Measurements from ENCODE around the gene EIF4G2. TPM values are rescaled to one million over a fixed set of nuclear protein-coding genes. Genes with fewer than 3 reads are reported as not detected.
"Not testable (repeated sequence)": the region's sequence is repeated elsewhere in the genome, so short reads cannot be mapped to it uniquely, and the experiment has no call there.

Gene EIF4G2
- 1,222 TPM for polyA plus RNA-seq (2013, experiment 1 of 2; ENCODE audit: insufficient read length)
- polyA plus RNA-seq (2013, experiment 2 of 2; ENCODE audit: insufficient read length): 946 TPM

DNA sequence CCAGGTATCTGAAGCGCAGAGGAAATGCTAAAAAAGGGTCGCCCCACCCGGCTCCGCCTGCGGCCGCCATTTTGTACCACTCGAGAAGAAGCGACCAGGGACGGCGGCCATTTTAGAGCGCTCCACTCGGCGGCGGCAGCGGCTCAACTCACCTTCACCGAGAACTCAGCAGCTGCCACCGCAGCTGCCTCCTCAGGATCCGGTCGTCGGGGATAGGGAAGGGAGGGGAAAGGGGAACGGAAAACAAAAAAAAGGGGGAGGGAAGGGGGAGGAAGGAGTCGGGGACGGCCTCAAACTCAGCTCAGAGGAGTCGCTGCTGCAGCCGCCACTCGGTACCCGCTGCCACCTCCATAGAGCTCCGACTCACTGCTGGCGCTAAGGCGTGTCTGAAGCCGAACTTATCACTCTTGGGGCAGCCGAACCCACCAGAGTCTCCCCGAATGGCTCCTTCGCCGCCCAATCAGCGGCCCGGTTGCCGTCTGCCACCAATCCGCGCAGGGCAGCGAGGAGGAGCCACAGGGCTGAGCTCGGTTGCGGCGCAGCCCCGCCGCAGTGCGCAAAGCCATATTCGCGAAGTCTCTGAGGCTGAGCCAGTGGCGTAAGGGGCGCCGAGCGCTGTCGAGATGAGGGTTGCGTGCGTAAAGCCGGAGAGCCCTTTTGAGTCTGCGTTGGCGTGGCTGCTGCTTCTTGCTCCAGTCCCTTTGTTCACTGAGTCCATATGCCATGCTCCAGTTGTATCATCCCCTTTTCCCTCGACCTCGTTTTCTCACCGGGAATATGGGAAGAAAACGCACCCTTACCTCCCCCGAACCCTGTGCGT lies at the start of gene EIF4G2:
TSS of gene EIF4G2 (minus strand) at position 374 of the 820 bp plus-strand sequence.
- DNase-seq: peak; percentile 99

DNA sequence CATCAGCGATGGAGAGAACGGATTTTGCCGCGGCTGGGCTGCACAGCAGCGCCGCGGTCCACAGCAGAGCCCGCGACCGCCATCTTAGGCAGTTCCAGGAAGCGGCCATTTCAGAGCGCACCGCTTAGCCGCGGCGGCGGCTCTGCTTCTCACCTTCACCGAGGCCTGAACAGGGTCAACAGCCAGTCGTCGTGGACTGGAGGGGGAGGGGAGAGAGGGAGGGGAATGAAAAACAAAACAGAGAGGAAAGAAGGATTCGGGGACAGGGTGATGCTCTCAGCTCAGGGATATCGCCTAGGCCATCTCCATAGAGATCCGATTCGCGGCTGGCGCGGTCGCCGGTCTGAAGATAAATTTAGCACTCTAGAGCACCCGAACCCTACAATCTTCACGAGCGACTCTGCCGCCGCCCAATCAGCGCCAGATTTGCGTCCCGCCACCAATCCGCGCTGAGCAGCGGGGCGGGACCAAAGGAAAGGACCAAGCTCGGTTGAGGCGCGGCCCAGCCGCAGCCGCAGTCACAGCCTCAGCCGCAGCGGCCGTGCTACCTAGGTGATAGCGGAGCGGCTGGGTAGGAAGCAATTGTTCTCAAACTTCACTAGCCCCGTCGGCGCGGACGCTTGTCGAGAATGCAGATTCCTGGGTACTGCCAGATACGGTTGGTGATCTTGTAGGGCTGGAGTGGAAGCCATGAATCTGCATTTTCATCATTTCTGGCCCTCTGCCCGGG lies 49.1 kb upstream of the EIF4G2 start, which contains the start of gene ZBED5:
TSS of gene ZBED5 (minus strand) at position 345 of the 730 bp plus-strand sequence. CDS start 3,108 bp downstream, outside the sequence.
- DNase-seq: peak; percentile 98

DNA sequence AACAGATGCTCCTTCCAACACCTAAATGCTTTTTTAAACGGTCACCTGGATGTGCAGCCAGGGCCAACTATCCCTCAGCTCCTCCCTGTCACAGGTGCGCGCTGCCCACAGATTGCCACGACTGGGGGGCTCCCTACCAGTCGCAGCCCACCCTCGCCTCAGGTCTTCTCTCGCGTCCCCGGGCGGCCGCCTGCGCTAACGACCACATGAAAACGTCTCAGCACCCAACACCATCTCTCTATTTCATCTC lies 48.7 kb upstream of the EIF4G2 start:
- no peak for DNase-seq

DNA sequence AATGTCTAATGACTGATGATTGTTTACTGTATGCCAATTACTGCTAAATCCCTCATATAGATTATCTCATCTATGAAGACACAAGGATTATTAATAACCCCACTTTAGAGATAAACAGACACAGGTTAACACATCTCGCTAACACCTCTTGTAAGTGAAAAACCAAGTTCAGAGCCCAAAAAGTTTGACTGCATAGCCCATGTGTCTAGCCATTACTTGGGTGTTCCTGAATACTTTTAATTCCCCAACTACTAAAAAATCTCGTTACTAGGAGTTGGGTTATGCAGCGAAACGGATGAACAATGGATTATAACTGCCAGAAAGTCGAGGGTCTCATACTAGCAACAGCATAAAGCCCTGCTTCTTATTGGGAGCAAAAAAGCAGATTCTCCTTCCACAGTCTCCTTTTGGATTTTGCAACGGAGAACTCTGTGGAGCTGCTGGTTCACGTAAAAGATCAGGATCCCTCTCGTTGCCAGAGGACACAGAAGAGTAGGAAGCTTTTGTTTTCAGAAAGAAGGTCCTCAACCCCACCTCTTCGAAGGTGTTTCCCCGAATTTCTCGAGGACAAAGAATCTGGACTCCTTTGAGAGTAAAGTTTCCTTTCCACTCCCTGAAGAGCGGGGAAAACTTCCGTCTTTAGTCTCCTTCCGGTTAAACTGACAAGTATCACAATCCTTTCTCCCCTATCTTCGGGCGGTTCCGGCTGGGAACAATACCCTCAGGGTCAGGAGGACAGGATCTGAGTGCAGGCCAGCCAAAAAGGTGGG lies 48.1 kb upstream of the EIF4G2 start:
- peak; percentile 64 for DNase-seq

DNA sequence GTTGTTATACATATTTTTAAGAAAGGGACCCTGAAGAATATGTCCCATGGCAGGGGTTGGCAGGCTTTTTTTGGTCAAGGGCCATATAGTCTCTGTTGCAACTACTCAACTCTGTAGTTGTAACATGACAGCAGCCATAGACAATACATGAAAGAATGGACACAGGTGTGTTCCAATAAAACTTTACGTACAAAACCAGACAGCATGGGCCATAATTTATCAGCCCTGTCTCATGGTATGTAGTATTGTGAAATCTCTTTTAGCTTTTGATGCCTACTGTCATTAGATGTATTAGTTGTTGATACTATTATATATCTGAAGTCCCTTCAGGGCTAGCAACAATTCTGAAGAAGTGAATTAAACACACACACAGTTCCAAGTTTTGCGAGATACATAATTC lies 46.6 kb upstream of the EIF4G2 start:
- DNase-seq: no peak

DNA sequence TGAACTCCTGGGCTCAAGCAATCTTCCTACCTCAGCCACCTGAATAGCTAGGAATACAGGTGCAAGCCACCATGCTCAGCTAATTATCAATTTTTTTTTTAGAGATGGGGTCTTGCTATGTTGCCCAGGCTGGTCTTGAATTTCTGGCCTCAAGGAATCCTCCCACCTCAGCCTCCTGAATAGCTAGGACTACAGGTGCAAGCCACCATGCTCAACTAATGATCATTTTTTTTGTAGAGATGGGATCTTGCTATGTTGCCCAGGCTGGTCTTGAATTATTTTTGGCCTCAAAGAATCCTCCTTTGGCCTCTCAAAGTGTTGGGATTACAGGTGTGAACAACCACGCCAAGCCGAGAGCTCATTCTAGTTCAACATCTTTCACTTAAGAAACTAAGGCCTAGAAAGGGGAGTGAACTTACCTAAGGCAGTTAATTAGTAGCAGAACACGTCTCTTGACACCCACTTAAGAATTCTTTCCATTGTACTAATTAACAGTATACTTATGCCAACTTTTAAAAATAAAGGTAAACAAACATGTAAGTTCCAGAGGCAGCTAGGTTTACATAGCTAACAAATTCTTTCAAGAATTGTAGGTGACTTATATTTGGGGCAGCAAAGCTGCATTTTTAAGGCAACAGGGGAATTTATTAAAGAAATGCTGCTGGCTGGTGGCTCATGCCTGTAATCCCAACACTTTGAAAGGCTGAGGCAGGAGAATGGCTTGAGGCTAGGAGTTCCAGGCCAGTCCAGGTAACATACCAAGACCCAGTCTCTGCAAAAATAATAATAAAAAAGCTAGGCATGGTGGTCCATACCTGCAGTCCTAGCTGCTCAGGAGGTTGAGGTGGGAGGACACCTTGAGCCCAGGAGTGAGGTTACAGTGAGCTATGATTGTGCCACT lies 39.5 kb upstream of the EIF4G2 start:
- no peak for DNase-seq

DNA sequence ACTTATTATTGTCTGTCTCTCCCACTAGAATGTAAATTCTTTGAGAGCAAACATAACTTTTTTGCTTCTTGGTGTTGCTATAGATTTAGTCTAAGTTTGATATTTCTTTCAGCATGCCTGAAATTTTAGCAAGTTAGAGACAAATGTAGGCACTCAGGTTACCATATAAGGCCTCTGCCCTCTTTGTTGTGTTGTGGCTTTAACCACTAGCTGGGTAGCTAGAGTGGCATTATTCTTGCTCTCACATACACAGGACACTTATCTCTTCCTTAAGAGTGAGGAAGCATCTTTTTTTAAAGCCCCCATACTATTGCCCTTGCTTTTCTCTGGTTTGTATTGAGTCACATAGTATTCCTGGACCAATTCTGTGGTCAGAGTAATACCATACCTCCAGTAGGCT lies 37.9 kb upstream of the EIF4G2 start:
- DNase-seq: no peak

DNA sequence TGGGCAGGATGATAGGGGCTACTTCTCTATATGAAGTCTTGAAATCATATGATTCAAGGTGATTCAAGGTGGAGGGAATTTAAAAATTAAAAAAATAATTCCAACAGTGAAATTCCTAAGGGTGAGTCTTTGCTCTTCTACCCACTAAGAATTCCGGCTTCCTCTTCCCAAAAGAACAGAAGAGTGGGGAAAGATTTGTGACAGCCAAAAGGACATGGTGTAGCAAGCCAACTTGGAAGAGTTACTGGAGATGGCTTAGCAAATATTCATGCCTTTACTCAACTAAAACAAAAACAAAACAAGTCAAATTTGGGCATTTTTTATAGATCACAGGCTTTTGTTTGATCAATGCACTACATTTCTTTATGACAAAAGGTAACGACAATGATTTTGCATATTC lies 36.9 kb upstream of the EIF4G2 start:
- no peak for DNase-seq

DNA sequence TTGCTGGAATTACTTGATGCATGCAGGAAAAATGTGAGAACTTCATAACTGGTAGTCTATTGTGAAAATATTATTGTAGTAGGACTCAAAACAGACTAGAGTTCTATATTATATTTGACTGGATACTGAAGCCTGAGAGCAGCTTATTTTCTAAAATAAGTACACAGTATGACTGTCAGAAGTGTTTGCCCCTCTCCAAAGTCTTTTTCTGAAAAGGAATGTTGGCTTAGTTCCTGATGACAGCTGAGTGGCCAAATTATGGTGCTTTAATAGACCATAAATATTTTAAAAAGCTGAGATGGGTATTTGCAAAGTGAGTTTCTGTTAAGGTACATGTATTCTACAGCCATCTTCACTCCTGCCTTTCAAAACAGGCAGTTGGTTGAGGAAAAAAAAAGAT lies 36.1 kb upstream of the EIF4G2 start:
- peak; percentile 61 for DNase-seq

DNA sequence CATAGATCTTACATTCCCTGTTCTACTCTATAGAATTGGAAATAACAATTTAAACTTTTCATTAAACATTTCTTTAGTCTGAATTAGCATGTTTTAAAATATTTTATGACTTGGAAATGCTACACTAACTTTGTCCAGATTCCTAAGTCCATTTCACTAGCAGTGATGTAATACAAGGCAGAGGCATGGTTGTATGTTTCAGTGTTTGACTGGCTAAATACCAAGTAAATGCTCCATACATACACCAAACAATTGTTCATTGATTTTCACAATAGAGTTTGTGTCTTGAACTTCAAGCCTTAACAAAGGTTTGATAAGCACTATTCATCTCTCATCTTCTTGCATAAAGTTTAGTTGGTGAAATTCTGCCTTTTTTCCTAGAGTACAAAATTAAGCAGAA lies 35.6 kb upstream of the EIF4G2 start:
- DNase-seq: peak; percentile 36

DNA sequence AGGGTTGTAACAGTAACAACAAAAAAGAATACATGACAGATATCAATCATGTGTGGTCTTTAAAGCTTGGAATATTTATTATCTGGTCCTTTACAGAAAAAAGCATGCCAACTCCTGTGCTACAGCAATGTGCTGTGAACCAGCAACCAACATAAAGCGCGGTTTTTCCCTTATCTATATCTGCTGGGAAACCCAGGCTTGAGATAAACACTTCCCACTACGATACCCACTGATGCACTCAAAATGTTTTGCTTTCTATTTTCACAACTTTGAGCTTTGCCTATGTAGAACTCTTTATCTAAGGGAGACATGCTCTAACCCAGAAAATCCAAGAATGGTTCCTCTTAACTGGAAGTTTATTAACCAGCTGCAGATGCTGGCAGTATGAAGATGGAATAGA lies 30.2 kb upstream of the EIF4G2 start:
- no peak for DNase-seq

DNA sequence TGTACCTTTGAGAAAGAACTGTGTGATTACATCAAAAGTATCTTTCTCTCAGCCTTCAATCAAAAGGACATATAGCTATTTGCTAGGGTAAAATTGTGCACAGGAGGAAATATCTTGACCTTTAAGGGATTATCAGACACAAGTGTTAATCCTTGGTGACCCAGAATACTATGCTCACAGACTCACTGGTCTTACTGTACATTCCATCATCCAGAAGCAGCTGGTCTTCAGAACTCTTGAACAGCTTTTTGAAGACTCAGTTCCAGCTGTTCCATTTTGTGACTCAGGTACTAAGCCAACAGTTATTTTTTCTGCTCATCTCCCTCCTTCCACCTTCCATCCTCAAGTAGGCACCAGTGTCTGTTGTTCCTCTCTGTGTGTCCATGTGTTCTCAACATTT lies 29.4 kb upstream of the EIF4G2 start:
- no peak for DNase-seq

DNA sequence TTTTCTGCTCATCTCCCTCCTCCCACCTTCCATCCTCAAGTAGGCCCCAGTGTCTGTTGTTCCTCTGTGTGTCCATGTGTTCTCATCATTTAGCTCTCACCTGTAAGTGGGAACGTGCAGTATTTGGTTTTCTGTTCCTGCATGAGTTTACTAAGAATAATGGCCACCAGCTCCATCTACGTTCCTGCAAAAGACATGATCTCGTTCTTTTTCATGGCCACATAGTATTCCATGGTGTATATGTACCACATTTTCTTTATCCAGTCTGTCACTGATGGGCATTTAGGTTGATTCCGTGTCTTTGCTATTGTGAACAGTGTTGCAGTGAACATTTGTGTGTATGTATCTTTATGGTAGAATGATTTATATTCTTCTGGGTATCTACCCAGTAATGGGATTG lies 28.2 kb upstream of the EIF4G2 start:
- not testable (repeated sequence) for DNase-seq

DNA sequence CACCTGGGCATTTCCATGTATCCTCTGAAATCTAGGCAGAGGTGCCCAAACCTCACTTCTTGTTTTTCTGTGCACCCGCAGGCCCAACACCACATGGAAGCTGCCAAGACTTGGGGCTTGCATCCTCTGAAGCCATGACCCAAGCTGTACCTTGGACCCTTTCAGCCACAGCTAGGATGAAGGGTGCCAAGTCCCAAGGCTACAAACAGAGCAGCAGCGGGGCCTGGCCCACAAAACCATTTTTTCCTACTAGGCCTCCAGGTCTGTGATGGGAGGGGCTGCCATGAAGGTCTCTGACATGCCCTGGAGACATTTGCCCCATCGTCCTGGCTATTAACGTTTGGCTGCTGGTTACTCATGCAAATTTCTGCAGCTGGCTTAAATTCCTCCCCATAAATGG lies 20.4 kb upstream of the EIF4G2 start:
- no peak for DNase-seq

DNA sequence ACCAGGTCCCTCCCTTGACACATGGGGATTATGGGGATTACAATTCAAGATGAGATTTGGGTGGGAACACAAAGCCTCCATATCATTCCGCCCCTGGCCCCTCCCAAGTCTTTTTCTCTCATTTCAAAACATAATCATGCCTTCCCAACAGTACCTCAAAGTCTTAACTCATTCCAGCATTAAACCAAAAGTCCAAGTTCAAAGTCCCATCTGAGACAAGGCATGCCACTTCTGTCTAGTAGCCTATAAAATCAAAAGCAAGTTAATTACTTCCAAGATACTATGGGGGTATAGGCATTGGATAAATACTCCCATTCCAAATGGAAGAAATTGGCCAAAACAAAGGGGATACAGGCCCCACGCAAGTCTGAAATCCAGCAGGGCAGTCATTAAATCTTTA lies 19.7 kb upstream of the EIF4G2 start:
- no peak for DNase-seq

DNA sequence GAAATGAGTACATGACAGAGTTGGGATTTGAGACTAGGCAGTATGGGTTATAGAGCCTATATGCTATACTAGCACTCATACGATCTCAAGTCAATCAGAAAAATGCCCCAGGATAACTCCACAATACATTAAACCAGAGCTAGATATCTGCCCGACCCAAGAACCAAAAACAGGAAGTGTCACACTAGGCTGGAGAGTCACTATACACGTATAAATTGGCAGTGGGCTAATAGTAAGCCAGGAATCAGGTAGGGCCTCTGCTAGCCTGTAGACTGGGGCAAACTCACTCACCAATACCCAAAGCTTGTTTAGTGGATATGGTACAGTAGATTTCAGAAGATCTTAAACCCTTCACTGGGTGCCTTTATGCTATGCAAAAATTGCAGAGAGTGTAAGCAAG lies 16.2 kb upstream of the EIF4G2 start:
- DNase-seq: no peak

DNA sequence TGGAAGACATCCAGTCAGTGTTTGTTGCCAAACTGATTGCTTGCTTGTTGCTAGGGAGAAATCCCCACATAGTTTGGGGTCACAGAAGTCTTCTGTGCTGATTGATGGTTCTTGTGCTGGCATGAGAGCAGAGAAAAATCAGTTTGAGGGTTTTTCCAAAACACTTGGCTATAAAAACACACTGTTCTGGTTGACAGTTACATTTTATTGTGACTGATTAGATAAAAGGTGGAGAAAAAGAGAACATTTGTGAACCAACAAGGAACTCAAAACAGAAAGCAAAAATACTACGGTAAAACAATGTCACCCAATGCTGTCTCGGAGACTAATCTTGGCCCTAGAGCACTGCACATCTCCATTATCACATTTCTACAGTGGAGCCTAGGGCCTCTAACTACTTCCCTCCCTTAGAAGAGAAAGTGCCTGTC lies 14.4 kb upstream of the EIF4G2 start:
- DNase-seq: no peak

DNA sequence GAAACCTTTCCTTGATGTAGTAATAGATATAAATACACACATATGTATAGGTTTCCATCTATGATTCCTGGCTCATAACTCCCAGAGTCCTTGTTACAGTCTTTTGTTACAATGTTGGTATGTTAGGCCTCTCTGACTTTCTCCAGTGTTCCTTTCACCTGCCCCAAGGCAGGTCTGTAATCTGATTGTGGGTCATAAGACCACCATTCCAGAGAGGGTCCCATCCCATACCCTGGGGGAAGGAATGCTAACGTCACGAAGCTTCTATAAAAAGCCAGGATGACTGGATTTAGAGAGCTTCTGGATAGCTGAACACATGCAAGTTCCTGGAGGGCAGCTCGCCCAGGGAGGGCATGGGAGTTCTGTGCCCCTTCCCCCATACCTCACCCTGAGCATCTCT lies 13.8 kb upstream of the EIF4G2 start:
- not testable (repeated sequence) for DNase-seq

DNA sequence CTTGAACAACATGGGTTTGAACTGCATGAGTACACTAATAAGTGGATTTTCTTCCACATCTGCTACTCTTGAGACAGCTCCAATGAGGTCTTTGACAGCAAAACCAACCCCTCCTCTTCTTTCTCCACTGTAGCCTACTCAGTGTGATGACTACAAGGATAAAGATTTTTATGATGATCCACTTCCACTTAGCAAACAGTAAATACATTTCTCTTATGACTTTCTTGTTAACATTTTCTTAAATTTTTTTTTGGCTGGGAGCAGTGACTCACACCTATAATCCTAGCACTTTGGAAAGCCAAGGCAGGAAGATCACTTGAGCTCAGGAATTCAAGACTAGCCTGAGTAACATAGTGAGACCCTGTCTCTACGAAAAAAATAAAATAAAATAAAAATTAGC lies 9.9 kb upstream of the EIF4G2 start:
- peak; percentile 93 for DNase-seq

DNA sequence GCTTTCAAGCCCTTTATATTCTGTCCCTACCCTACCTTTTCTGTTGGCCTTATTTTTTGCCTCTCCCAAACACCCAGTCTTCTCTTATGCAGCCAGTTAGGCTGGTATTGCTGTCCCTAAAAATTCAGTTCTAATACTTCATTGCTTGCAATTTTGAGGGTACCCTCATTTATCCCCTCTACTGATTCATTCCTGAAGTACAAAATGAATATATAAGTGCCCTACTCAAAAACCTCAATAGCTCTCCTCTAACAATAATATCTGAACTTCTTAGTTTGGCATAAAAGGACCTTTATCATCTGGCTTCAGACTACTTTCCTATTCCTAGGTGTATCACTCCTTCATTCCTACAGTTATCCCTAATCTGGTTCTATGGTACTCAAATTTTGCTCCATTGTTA lies 5.2 kb upstream of the EIF4G2 start:
- DNase-seq: no peak

DNA sequence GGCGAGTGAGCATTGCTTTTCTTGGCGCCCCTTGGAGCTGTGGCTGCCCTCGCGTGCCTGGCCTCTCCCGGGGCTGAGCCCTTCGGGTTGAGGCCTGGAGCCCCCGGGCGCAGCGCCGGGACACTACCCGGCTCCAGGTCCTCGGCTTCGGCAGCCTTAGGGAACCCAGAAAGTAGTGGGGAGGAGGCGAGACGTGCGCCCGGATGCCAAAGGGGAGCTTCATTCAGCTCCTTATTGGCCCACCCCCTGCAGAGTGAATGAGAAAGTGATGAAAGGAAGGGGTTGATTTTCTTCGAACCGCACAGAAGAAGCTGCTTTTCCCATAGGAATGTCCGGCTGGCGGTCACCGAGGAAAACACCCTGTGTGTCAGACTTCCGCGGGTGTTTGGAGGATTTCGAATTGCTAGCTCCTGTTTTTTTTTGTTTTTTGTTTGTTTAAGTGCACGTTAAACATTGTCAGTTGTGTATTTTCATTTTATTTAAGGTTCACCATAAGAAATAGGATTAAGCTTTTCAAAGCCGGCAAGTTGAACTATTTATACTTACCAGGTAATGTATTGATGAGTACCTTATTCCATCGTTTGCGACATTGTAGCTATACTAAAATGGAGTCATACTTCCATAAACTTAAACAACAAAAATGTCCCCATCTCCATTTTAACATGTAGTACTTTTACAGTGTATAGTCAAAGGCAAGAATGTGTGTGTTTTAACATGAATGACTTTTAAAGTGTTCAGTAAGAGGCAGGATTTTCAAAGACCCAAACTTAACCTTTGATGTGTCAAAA lies 841 bp upstream of the EIF4G2 start:
- peak; percentile 92 for DNase-seq

DNA sequence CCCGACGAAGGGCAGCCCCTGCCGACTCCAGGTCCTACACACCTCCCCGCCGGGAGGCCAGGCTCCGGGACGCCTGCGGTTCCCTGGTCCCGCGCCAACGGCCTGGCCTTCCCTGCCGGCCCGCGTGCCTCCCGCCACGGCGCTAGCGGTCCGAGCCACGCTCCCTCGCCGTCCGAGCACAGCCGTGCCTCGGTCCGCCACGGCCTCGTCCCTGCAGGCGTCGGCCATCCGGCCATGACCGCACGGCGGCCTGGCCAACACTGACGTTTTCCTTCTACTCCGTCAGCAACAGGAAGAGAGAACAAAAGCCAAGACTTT lies 532 bp downstream of the EIF4G2 start:
- DNase-seq: no peak
